WERI-Rb-1 (cell line): ENCODE data around the gene ASXL3.
A peak's percentile ranks its signal among the peaks of the same experiment; 100 is the strongest.

Experiments
- DNase-seq: peaks from one replicate; pipeline ENCODE4 v3.0.0-alpha.2; 2020
- H3K27ac ChIP-seq: fragments of 250-450 bp; sonication (Bioruptor Pico); 2 replicates; pipeline ENCODE4 v1.5.1; 2020; ENCODE audit warnings: mild to moderate bottlenecking, moderate library complexity
- H3K27me3 ChIP-seq: fragments of 250-450 bp; sonication (Bioruptor Pico); 2 replicates; pipeline ENCODE4 v1.5.1; 2021; ENCODE audit warnings: mild to moderate bottlenecking, low read depth, moderate library complexity; ENCODE audit not compliant: insufficient read depth, severe bottlenecking
- H3K36me3 ChIP-seq: fragments of 250-450 bp; sonication (Bioruptor Pico); 2 replicates; pipeline ENCODE4 v1.5.1; 2020; ENCODE audit warnings: mild to moderate bottlenecking, moderate library complexity
- H3K4me3 ChIP-seq: 2 replicates; pipeline ENCODE4 v1.5.1; 2011; ENCODE audit warnings: low read depth, mild to moderate bottlenecking, control low read depth, low read length
- H3K9me3 ChIP-seq: fragments of 250-450 bp; sonication (Bioruptor Pico); 2 replicates; pipeline ENCODE4 v1.5.1; 2021; ENCODE audit warnings: mild to moderate bottlenecking, moderate library complexity; ENCODE audit not compliant: severe bottlenecking
- CTCF ChIP-seq: IDR thresholded peaks from 2 replicates; pipeline ENCODE4 v1.5.1; 2011; ENCODE audit warnings: low read depth, mild to moderate bottlenecking, control low read depth, inconsistent platforms, low read length

Gene ASXL3

GRCh38 chr18:33578518-33579348 is 714 bp downstream of the ASXL3 start:
- no peak for DNase-seq
- H3K36me3 ChIP-seq = no peaks in the 10 kb centered on the region
- H3K27me3 ChIP-seq = peaks cover 35% of the 10 kb centered on the region
- no peak overlapping the region for H3K27ac ChIP-seq
- TF ChIP-seq CTCF = no peak
- peak overlapping the region; percentile 38 for H3K4me3 ChIP-seq
- H3K9me3 ChIP-seq = no peaks in the 10 kb centered on the region

- Histone ChIP-seq H3K27me3 (peaks cover 35% of the 10 kb centered on the region), H3K9me3 (no peaks in the 10 kb centered on the region), H3K27ac (no peak overlapping the region), H3K4me3 (peak overlapping the region; percentile 38; the same call in 1 of the 2 replicates), H3K36me3 (no peaks in the 10 kb centered on the region)
- no peak for TF ChIP-seq CTCF
- DNase-seq = no peak
These were observed 1.6 kb downstream of the ASXL3 start for GRCh38 chr18:33579349-33580215.

GRCh38 chr18:33580546-33580945 is 2.5 kb downstream of the ASXL3 start:
- Histone ChIP-seq H3K27ac (no peak overlapping the region), H3K27me3 (peaks cover 35% of the 10 kb centered on the region), H3K36me3 (no peaks in the 10 kb centered on the region), H3K9me3 (no peaks in the 10 kb centered on the region), H3K4me3 (no peak overlapping the region)
- no peak for TF ChIP-seq CTCF
- no peak for DNase-seq

- H3K27ac ChIP-seq = no peak overlapping the region
- H3K9me3 ChIP-seq = no peaks in the 10 kb centered on the region
- no peaks in the 10 kb centered on the region for H3K36me3 ChIP-seq
- DNase-seq = no peak
- TF ChIP-seq CTCF = no peak
- no peak overlapping the region for H3K4me3 ChIP-seq
- H3K27me3 ChIP-seq = peaks cover 30% of the 10 kb centered on the region
These were observed 3.8 kb downstream of the ASXL3 start for GRCh38 chr18:33581856-33582255.

- no peak overlapping the region for H3K4me3 ChIP-seq
- no peak for DNase-seq
- H3K27ac ChIP-seq = no peak overlapping the region
- no peaks in the 10 kb centered on the region for H3K9me3 ChIP-seq
- no peak for TF ChIP-seq CTCF
- H3K27me3 ChIP-seq = peaks cover 16% of the 10 kb centered on the region
- no peaks in the 10 kb centered on the region for H3K36me3 ChIP-seq
These were observed 5.9 kb downstream of the ASXL3 start for GRCh38 chr18:33583901-33584300.
